H1 (cell line): ENCODE data around the gene DCAF6. TPM values are rescaled to one million over a fixed set of nuclear protein-coding genes. Genes with fewer than 3 reads are reported as not detected.
"Not testable (repeated sequence)": the region's sequence is repeated elsewhere in the genome, so short reads cannot be mapped to it uniquely, and the experiment has no call there.

Experiments
- CTCF ChIA-PET: fragments of 300-600 bp; sonication (Branson Sonifier 250); formaldehyde crosslinking; loops from one replicate; lab custom pipeline; 2021; ENCODE audit not compliant: partially characterized antibody; lab: Charles Lee
- POLR2A ChIA-PET: fragments of 300-600 bp; sonication (Branson Sonifier 250); formaldehyde crosslinking; loops from one replicate; lab custom pipeline; 2021; ENCODE audit warnings: inconsistent platforms; ENCODE audit not compliant: partially characterized antibody; lab: Charles Lee
- DNase-seq, 2 experiments: peaks; one replicate each; pipeline versions ENCODE4 v3.0.0 to v3.0.0-alpha.2; 2010 to 2022; ENCODE audit warnings: low spot score in 2 of 2, low read depth in 1 of 2, mixed read lengths in 1 of 2
- FAIRE-seq: peaks from 2 replicates; lab custom pipeline; 2011; peaks lifted over from hg19 to GRCh38; lab: Jason Lieb, UNC
- H2AFZ ChIP-seq: 2 replicates; pipeline ENCODE4 v1.8.1; 2012; ENCODE audit warnings: low read length, inconsistent platforms
- H2AK5ac ChIP-seq: 2 replicates; pipeline ENCODE4 v1.6.1; 2013; ENCODE audit warnings: low read depth, low read length
- H2BK120ac ChIP-seq: replicated peaks from 2 replicates; pipeline ENCODE3; 2013; ENCODE audit warnings: low read depth, low read length, inconsistent platforms
- H2BK12ac ChIP-seq: 2 replicates; pipeline ENCODE4 v1.6.1; 2013; ENCODE audit warnings: low read depth, low read length
- H2BK15ac ChIP-seq: 2 replicates; pipeline ENCODE4 v1.6.1; 2013; ENCODE audit warnings: low read length
- H2BK20ac ChIP-seq: 2 replicates; pipeline ENCODE4 v1.6.1; 2013; ENCODE audit warnings: low read length
- H2BK5ac ChIP-seq: 2 replicates; pipeline ENCODE4 v1.6.1; 2013; ENCODE audit warnings: low read depth, low read length
- H3K14ac ChIP-seq: 2 replicates; pipeline ENCODE4 v1.6.1; 2013; ENCODE audit warnings: inconsistent platforms; ENCODE audit not compliant: insufficient read length
- H3K18ac ChIP-seq: 2 replicates; pipeline ENCODE4 v1.6.1; 2013; ENCODE audit warnings: low read length; ENCODE audit errors: extremely low read depth
- H3K23ac ChIP-seq: 2 replicates; pipeline ENCODE4 v1.6.1; 2013; ENCODE audit warnings: inconsistent platforms; ENCODE audit not compliant: insufficient read length
- H3K23me2 ChIP-seq: 2 replicates; pipeline ENCODE4 v1.6.1; 2013; ENCODE audit warnings: low read depth, low read length
- H3K27ac ChIP-seq: 2 replicates; pipeline ENCODE4 v1.6.1; 2011; ENCODE audit warnings: low read depth, low read length, inconsistent platforms
- H3K27me3 ChIP-seq, 4 experiments: replicated peaks in 1 of 4; 1 replicate in 1 of 4; 2 replicates in 3 of 4; pipeline versions ENCODE4 v1.6.1 to v1.8.1; 2011 to 2013; ENCODE audit warnings: low read length in 3 of 4, mild to moderate bottlenecking in 3 of 4, inconsistent platforms in 2 of 4, mixed read lengths in 2 of 4, moderate library complexity in 1 of 4; ENCODE audit not compliant: control insufficient read depth in 3 of 4, insufficient read depth in 3 of 4; ENCODE audit errors: extremely low read depth in 1 of 4
- H3K36me3 ChIP-seq, 4 experiments: 2 replicates each; pipeline versions ENCODE4 v1.6.1 to v1.8.1; 2011 to 2013; ENCODE audit warnings: mild to moderate bottlenecking in 4 of 4, low read length in 3 of 4, moderate library complexity in 2 of 4, control low read depth in 1 of 4, inconsistent platforms in 1 of 4; ENCODE audit not compliant: insufficient read depth in 4 of 4, control insufficient read depth in 2 of 4
- H3K4ac ChIP-seq: replicated peaks from 2 replicates; pipeline ENCODE3; 2013; ENCODE audit warnings: low read length, low read depth, mixed read lengths, inconsistent platforms; ENCODE audit not compliant: insufficient read length
- H3K4me1 ChIP-seq, 4 experiments: replicated peaks in 1 of 4; 1 replicate in 1 of 4; 2 replicates in 3 of 4; pipeline versions ENCODE4 v1.6.1 to v1.8.1; 2011 to 2013; ENCODE audit warnings: low read length in 3 of 4, inconsistent platforms in 2 of 4, mixed read lengths in 1 of 4; ENCODE audit not compliant: insufficient read depth in 4 of 4, control insufficient read depth in 3 of 4
- H3K4me2 ChIP-seq, 2 experiments: 2 replicates each; pipeline versions ENCODE4 v1.6.1 to v1.8.1; 2011 to 2013; ENCODE audit warnings: low read depth in 2 of 2, low read length in 2 of 2, control low read depth in 1 of 2, inconsistent platforms in 1 of 2, mild to moderate bottlenecking in 1 of 2; ENCODE audit not compliant: insufficient read depth in 1 of 2
- H3K4me3 ChIP-seq, 4 experiments: fragments of 200-600, 300-600 bp in 1 of 4; sonication (generic), shearing (Covaris generic), sonication (Bioruptor Twin) in 1 of 4; 2 replicates each; pipeline versions ENCODE4 v1.5.1 to v1.8.1; 2011 to 2016; ENCODE audit warnings: low read length in 4 of 4, low read depth in 3 of 4, control low read depth in 2 of 4, inconsistent platforms in 2 of 4, mild to moderate bottlenecking in 2 of 4, mixed read lengths in 1 of 4, moderate library complexity in 1 of 4; ENCODE audit not compliant: insufficient read depth in 2 of 4; ENCODE audit errors: extremely low read depth in 1 of 4
- H3K56ac ChIP-seq: replicated peaks from 2 replicates; pipeline ENCODE3; 2013; ENCODE audit warnings: low read depth, mild to moderate bottlenecking, mixed read lengths, low read length, inconsistent platforms; ENCODE audit not compliant: insufficient read length
- H3K79me1 ChIP-seq: 2 replicates; pipeline ENCODE4 v1.6.1; 2013; ENCODE audit warnings: low read depth, low read length, control low read depth
- H3K79me2 ChIP-seq, 2 experiments: 2 replicates each; pipeline versions ENCODE4 v1.6.1 to v1.8.1; 2012 to 2013; ENCODE audit warnings: low read length in 2 of 2, mild to moderate bottlenecking in 2 of 2, inconsistent platforms in 1 of 2; ENCODE audit not compliant: insufficient read depth in 2 of 2, control insufficient read depth in 1 of 2
- H3K9ac ChIP-seq, 4 experiments: replicated peaks in 1 of 4; 1 replicate in 1 of 4; 2 replicates in 3 of 4; pipeline versions ENCODE4 v1.6.1 to v1.8.1; 2011 to 2013; ENCODE audit warnings: low read depth in 3 of 4, low read length in 3 of 4, control low read depth in 2 of 4, mild to moderate bottlenecking in 2 of 4, moderate library complexity in 2 of 4, inconsistent platforms in 1 of 4; ENCODE audit errors: extremely low read depth in 1 of 4
- H3K9me3 ChIP-seq, 2 experiments: 2 replicates each; pipeline versions ENCODE4 v1.6.1 to v1.8.1; 2012 to 2013; ENCODE audit warnings: mild to moderate bottlenecking in 2 of 2, moderate library complexity in 2 of 2, control low read depth in 1 of 2, inconsistent platforms in 1 of 2, low read depth in 1 of 2, low read length in 1 of 2, mixed read lengths in 1 of 2; ENCODE audit not compliant: insufficient read depth in 2 of 2
- H4K20me1 ChIP-seq, 2 experiments: replicated peaks in 1 of 2; 2 replicates each; pipeline versions ENCODE3 to v1.8.1; 2011 to 2013; ENCODE audit warnings: inconsistent platforms in 2 of 2, low read length in 2 of 2, mild to moderate bottlenecking in 1 of 2; ENCODE audit not compliant: insufficient read depth in 2 of 2, control insufficient read depth in 1 of 2
- H4K5ac ChIP-seq: 2 replicates; pipeline ENCODE4 v1.6.1; 2013; ENCODE audit warnings: low read length, low read depth, mixed read lengths, inconsistent platforms; ENCODE audit not compliant: insufficient read length
- H4K8ac ChIP-seq: 2 replicates; pipeline ENCODE4 v1.8.0; 2013; ENCODE audit warnings: mild to moderate bottlenecking, moderate library complexity, low read length, inconsistent platforms; ENCODE audit not compliant: insufficient read depth; ENCODE audit errors: extremely low read depth
- H4K91ac ChIP-seq: replicated peaks from 2 replicates; pipeline ENCODE3; 2013; ENCODE audit warnings: low read length, mixed read lengths, inconsistent platforms; ENCODE audit not compliant: insufficient read length
- WGBS, 2 experiments: shearing (Covaris generic) in 1 of 2; methylation state at CpG; one replicate each; pipeline versions ENCODE4 v1.1.6 to v1.1.7; 2013 to 2015; ENCODE audit warnings: low lambda C conversion rate in 2 of 2, mixed read lengths in 2 of 2, inconsistent platforms in 1 of 2, low coverage in 1 of 2, missing lambda C conversion rate in 1 of 2; ENCODE audit not compliant: insufficient replicate concordance in 2 of 2, insufficient coverage in 1 of 2, insufficient read length in 1 of 2; ENCODE audit errors: extremely low coverage in 1 of 2, missing lambda C conversion rate in 1 of 2; 5-methylcytosine and 5-hydroxymethylcytosine counted together
- polyA plus RNA-seq, 7 experiments: library from polyadenylated mRNA; depleted of rRNA in 3 of 7; stranded (reverse) in 5 of 7; unstranded in 2 of 7; fragments of >200 nt in 5 of 7; fragments of 200-250 nt in 2 of 7; gene quantifications; 1 replicate in 5 of 7; 2 replicates in 1 of 7; 4 replicates in 1 of 7; pipeline versions ENCODE4 v1.2.1 to v1.2.3, GENCODE V29; 2011 to 2013; ENCODE audit warnings: missing spikeins in 2 of 7, mixed read lengths in 2 of 7
- total RNA-seq: library from RNA; stranded (reverse); fragmentation: NEBNext Ultra II Directional; extraction: Animal tissue kit (Norgen Biotek cat#: 25700); gene quantifications from 2 replicates; pipeline ENCODE4 v1.2.1, GENCODE V29; 2021

DCAF6 gene
- total and polyA plus RNA-seq, 2 of the 8 experiments (the other 6 are each of a cell fraction or from before 2014, with no cell fraction given) = 12.3 to 17.4 TPM

DNA sequence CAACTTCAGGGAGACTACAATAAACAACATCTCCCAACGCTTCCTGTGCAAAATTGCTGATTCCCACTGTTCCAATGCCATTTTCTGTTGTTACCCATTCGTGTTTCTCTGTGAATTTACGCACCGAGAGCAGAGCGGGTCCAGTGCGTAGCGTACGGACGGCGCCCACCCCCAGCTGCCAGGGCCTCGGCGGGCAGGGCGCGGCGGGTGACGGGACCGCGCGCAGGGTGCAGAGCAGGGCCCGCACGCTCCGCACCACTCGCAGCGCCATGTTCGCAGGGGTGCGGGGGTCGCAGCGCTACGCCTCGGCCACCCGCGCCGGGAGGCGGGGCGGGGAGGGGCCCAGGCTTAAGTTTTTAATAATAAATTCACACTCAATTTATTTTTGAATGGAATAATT is 119.7 kb downstream of the DCAF6 start:
- H3K27me3 ChIP-seq, H2BK15ac ChIP-seq, H4K20me1 ChIP-seq, H3K23me2 ChIP-seq, DNase-seq, H3K9me3 ChIP-seq, H3K4me3 ChIP-seq, H2BK120ac ChIP-seq, H3K4me1 ChIP-seq, H3K4me2 ChIP-seq, H2AK5ac ChIP-seq, H3K56ac ChIP-seq, H4K91ac ChIP-seq, H3K14ac ChIP-seq, H2BK5ac ChIP-seq, H3K79me2 ChIP-seq, H2AFZ ChIP-seq, H3K23ac ChIP-seq, H2BK20ac ChIP-seq, CTCF ChIA-PET, FAIRE-seq, H2BK12ac ChIP-seq, H3K4ac ChIP-seq, POLR2A ChIA-PET, H3K18ac ChIP-seq, H3K9ac ChIP-seq, H4K5ac ChIP-seq, H4K8ac ChIP-seq, H3K36me3 ChIP-seq, H3K79me1 ChIP-seq, H3K27ac ChIP-seq: not testable (repeated sequence)
- 93% methylated on average over 14 of the region's 35 CpGs; no CpG with 5 or more reads in 1 of the 2 experiments for WGBS, 2 experiments
